ENCODE measurements around the gene ITPR1.

ITPR1 gene

GRCh38 chr3:4841776-4842440, 348.8 kb downstream of the ITPR1 start:
- DNase-seq (ENCODE audit: low read depth, low spot score), result no peak
- no peak overlapping the region for H3K4me3 ChIP-seq (ENCODE audit: low read depth, low read length)
- in situ Hi-C loops (cut with HindIII; ENCODE audit: low sequenced_read_pairs), result no loop called here
- TF ChIP-seq, protein P1, sequence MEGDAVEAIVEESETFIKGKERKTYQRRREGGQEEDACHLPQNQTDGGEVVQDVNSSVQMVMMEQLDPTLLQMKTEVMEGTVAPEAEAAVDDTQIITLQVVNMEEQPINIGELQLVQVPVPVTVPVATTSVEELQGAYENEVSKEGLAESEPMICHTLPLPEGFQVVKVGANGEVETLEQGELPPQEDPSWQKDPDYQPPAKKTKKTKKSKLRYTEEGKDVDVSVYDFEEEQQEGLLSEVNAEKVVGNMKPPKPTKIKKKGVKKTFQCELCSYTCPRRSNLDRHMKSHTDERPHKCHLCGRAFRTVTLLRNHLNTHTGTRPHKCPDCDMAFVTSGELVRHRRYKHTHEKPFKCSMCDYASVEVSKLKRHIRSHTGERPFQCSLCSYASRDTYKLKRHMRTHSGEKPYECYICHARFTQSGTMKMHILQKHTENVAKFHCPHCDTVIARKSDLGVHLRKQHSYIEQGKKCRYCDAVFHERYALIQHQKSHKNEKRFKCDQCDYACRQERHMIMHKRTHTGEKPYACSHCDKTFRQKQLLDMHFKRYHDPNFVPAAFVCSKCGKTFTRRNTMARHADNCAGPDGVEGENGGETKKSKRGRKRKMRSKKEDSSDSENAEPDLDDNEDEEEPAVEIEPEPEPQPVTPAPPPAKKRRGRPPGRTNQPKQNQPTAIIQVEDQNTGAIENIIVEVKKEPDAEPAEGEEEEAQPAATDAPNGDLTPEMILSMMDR (IDR thresholded peaks at IDR 0.05; ENCODE audit: low read depth, low read length), result no peak

DNA sequence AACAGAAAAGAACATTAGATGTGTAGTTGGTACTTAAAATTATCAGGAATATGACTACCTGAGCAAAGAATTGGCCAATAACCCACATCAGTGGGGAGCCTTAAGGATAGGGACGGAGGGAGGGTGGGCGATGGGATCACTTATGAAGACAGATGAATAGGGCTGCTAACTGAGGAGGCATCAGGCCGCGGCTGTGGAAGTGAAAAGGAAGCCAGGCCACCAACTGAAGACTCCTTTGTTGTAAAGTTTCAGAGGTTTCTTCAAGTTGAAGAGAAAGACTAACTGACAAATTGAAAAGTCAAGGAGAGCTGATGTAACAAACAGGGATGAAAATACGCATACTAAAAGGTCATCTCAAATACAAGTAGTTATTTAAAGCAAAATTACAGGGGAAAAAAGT, 350.5 kb downstream of the ITPR1 start:
- DNase-seq (ENCODE audit: low read depth, low spot score), result no peak
- H3K4me3 ChIP-seq (ENCODE audit: low read depth, low read length), result no peak overlapping the region
- in situ Hi-C loops (cut with HindIII; ENCODE audit: low sequenced_read_pairs), result no loop called here
- TF ChIP-seq, protein P1 (IDR thresholded peaks at IDR 0.05; ENCODE audit: low read depth, low read length), result no peak

- in situ Hi-C loops (cut with HindIII; ENCODE audit: low sequenced_read_pairs), result no loop called here
- H3K4me3 ChIP-seq (ENCODE audit: low read depth, low read length), result no peak overlapping the region
- no peak for DNase-seq (ENCODE audit: low read depth, low spot score)
These were observed 352.7 kb downstream of the ITPR1 start for GRCh38 chr3:4845882-4846281.

GRCh38 chr3:4846543-4846942, 353.4 kb downstream of the ITPR1 start:
- in situ Hi-C loops (cut with HindIII; ENCODE audit: low sequenced_read_pairs), result no loop called here
- no peak for DNase-seq (ENCODE audit: low read depth, low spot score)
- TF ChIP-seq, protein P1 (IDR thresholded peaks at IDR 0.05; ENCODE audit: low read depth, low read length), result no peak
- no peak overlapping the region for H3K4me3 ChIP-seq (ENCODE audit: low read depth, low read length)

More at GRCh38 chr3:4845882-4846281, 352.7 kb downstream of the ITPR1 start:
- TF ChIP-seq, protein P1 (IDR thresholded peaks at IDR 0.05; ENCODE audit: low read depth, low read length), result no peak

DNA sequence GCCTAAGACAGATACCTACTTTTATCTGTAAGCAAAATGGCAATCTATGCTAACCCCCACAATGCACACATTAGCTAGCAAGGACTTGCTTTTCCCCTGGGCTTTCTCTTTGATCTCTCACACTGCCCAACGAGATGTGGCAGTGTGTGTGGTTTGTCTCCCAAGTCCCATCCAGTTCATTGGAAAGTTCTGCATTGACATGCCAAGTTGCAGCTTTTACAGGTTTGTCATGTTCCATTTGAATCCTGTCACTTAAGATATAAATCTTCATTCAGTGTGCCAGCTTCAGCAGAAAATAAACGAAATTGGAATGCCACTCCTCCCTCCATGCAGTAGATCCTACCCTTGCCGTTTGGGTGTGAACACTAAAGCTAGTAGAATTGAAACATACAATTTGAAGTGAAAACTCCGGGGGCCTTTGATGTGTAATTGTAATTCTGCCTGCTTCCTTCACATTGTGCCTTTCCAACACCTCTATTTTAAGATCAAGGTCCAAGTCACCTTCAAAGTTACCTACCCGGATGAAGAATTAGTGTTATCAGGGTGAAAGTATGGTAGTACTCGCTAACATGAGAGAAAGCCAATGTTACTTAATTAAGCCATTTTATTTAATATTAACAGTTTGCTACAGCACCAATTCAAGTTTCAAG, 355.2 kb downstream of the ITPR1 start:
- TF ChIP-seq, protein P1 (IDR thresholded peaks at IDR 0.05; ENCODE audit: low read depth, low read length), result no peak
- in situ Hi-C loops (cut with HindIII; ENCODE audit: low sequenced_read_pairs), result no loop called here
- no peak overlapping the region for H3K4me3 ChIP-seq (ENCODE audit: low read depth, low read length)
- no peak for DNase-seq (ENCODE audit: low read depth, low spot score)

GRCh38 chr3:4849136-4849535, 356.0 kb downstream of the ITPR1 start:
- no peak for DNase-seq (ENCODE audit: low read depth, low spot score)
- no peak overlapping the region for H3K4me3 ChIP-seq (ENCODE audit: low read depth, low read length)
- in situ Hi-C loops (cut with HindIII; ENCODE audit: low sequenced_read_pairs), result no loop called here
- TF ChIP-seq, protein P1 (IDR thresholded peaks at IDR 0.05; ENCODE audit: low read depth, low read length), result no peak
